ENCODE measurements around the gene FAM199X.
A peak's percentile ranks its signal among the peaks of the same experiment; 100 is the strongest.

FAM199X gene

DNA sequence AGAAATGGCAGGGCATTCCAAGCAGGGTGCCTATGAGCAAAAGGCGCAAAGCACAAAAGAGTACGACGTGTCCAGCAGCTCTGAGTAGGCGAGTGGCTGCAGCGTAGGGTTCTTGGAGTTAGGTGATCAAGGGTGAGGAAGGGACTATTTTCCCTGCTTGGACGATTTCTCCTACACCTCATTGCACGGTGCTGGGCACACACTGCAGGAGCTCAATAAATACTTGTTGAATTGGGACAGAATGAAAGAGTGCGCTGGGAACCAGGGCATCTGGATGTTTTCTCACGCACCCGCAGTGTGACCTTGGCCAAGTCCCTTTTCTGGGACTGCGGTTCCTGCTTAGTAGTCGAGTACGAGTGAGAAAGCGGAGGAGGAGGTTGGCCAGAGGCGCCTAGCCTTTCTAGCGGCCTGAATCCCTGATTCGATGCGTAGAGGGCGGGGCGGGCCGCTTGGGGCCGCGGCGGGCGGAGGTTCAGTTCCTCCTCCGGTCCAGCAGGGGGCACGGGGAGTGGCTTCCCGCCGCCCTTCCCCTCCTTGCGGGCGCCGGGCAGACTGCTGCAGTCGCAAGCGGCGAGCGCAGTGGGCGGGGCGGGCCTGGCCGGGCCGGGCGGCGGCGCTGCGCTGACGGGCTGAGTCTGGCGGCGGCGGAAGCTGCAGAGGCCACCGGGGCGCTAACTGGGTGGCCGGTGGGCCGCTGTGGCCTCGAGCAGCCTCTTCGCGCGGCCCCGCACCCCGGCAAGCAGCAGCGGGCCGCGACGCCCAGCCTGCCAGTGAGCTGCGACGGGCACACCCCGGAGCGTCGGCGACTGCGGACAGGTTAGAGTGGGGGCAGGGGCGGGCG, at the start of gene FAM199X:
Gene FAM199X, plus strand, starts transcription at position 560 of the 841 bp plus-strand sequence. CDS start 333 bp downstream, outside the sequence.
- DNase-seq, result peak; percentile 82 to 88

DNA sequence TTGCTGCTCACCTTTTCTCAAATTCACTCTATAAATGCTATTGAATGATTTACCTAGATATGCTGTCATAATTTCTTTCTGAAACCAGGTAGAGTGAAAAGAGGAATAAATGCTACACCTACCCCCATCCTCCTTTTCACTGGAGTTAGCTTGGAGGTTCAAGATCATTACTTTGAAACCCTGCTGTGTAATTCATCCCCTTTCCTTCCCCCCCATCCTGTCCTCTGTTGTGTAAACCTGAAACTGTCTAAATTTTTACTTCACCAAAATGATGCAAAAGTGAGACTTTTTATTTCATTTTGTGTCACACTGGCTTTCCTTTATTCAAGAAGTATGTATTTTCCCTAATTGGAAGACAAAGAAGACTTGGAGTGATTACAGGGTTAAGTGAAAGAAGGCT, 48.5 kb upstream of the FAM199X start:
- DNase-seq, result no peak

DNA sequence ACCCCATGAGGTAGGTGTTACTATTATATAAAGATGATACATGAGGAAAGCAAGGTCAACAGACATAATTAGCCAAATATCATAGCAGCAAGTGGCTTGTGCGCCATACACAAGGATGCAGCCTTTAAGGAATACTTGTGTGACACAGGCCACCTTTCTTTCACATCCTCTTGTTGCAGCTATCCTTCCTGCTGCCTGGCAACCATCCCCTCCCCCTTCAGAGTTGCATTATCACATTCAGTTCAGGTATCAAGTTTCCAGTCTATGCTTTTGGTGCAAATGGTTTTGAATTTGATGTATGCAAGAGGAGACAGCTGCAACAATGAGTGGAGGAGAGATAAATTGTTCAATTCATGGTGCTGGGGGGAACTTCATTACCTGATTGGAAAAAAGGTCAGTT, 47.5 kb upstream of the FAM199X start:
- DNase-seq, result no peak

DNA sequence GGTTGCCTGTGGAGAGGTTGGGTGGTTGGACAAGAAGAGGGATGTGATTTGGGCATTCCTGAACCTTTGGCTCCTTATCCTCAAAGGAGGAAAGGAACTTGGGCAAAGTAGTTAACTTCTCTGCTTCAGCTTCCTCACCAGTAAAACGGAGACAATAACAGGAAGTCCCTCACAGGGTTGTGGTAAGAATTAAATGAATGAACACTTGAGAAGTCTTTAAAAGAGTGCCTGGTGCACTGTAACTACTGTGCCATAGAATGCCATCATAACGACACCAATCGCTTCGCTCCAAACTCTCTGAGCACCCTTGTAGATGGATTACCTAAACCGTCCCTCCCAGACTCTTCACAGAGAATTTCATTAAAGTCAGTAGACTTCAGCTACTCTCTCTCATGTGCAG, 43.4 kb upstream of the FAM199X start:
- no peak for DNase-seq

DNA sequence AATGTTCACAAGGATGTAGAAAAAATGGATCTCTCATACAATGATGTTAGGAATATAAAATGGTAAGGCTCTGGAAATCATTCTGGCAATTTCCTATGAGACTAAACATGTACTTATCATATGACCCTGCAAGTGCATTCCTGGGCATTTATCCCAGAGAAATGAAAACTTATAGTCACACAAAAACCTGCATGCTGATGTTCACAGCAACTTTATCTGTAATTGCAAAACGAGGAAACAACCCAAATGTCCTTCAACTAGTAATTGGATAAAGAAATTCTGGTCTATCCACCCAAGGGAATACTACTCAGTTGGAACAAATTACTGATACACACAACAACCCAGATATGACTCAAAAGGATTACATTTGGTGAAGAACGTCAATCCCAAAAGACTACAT, 39.4 kb upstream of the FAM199X start:
- no peak for DNase-seq

DNA sequence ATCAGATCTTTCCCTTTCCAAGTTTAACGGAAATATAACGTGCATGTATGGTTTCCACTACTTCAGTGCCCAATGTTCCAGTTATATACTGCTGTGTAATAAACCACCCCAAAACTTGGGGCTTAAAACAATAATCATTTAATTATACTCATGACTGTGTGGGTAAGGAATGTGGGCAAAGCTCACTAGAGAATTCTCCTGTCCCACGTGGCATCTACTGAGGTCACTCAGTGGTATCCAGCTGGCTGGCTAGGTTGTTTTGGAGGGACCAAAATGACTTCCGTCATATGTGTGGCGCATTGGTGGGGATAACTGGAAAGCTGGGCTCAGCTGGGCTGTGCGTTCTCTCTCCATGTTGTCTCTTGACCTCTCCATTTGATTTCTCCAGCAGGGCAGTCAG, 35.4 kb upstream of the FAM199X start:
- no peak for DNase-seq

DNA sequence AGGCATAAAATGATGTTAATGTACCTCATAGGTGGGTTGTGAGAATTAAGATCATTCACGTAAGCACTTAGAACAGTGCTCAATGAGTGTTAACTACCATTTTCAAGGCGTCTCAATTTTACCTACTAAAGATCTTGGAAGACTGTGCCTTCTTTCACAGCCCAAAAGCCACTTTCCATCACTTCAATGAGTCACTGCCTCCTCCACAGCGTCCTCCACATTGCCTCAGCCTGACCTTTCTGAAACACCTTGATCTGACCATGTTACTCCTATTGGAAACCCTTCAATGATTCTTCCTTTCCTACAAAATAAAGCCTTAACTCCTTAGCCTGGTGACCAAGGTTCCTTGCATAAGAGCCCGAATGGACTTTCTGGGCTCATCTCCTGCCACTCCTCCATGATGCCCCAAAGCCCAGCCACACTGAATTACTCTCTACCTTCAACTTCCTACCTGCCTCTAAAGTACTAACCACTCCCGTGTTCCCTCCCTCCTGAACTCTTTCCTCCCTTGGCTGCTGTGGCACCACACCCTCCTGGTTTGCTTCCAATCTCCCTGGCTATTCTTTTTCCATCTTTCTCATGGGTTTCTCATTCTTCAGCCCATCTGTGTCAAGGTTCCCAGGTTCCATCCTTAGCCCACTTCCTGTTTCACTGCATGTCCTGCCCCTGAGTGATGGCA, 31.5 kb upstream of the FAM199X start:
- no peak for DNase-seq

DNA sequence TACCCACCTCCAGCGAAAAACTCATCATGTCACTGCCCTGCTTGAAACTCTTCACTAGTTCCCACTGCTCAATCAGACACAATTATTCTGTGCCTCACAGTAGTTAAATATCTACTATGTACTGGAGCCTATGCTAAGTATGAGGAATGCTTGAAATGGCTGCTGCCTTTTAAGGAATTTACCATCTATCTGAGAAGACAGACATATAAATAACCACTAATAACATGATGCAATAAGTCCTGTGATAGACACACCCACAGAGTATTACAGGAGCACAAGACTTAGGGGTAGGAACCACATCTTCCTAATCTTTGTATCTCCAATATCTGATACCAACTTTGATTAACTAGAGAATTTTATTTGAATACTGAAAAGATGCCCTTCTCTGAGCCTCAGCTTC, 30.6 kb upstream of the FAM199X start:
- peak in 1 of 2 donors; percentile 2 for DNase-seq

DNA sequence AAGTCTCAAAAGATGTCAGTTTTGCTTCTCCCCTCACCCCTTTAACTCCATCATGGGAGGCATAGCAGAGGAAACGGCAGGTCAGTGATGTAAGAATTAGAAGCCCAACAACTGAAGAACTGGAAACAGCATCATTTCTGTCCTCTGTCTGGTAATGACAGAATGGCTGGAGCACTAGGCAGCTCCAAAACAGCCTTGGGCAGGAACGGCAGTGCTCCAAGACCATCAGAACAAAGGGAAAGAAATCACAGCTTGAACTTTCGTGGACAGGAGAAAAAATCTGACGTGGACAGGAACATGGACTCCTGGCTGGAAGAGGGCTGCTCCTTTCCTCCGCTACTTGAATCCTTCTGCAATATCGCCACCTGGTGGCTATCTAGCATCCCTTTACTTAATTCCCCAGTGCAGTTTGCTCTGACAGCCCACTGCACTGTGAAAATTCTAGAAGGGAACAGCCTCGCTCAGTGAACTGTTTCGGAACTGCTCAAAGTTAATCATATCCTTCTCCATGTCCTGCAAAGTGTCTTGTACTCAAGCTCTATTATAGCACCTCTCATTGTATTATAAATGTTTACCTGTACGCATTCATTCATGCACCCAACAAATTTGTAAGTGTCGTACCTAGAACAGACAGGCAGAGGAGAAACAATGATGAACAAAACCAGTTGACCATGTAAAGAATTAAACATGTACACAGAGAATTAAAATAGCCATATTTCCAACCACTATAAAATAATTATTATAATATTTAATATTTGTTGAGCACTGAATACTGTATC, 29.8 kb upstream of the FAM199X start:
- DNase-seq, result peak; percentile 57 to 64

DNA sequence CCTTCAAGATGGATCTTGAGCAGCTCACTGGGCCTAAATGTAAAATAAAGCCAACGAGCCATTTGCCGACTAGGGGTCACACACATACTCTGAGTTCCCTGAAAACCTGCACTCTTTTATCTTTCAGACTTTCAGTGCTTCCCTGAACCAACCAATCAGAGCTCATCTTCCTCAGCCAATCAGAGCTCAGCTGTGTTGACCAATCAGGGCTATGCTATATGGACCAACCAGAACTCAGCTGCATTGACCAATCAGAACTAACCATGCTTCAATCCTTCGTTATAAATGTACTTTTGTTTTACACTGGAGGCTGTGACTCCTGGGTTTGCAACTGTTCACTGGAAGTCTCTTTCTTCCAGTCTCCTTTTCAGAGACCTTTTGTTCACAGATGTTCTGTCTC, 28.8 kb upstream of the FAM199X start:
- no peak for DNase-seq

DNA sequence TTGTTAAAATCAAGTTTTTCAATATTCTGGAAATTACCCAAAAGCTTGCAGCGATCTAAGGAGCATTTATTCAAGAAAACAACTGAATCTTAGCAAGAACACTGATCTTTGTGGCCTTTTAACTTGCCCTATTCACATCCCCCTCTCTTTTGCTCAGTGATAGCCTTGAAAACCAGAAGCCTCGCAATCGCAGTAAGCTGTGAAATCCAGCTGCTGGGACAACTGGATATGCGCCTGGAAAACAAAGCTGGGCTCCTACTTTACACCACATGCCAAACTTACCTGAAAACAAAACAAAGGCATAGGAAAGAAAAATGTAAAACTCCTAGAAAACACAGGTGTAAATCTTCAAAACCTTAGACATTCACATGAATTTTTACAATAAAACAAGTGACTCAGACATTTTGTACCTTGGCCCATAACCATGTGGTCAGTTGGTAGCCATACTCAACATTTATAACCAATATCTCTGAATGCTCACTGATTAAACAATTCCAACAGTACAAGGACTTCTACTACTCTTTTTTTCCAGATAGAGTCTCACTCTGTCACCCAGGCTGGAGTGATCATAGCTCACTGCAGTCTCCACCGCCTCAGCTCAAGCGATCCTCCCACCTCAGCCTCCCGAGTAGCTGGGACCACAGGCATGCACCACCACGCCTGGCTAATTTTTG, 25.0 kb upstream of the FAM199X start:
- no peak for DNase-seq

DNA sequence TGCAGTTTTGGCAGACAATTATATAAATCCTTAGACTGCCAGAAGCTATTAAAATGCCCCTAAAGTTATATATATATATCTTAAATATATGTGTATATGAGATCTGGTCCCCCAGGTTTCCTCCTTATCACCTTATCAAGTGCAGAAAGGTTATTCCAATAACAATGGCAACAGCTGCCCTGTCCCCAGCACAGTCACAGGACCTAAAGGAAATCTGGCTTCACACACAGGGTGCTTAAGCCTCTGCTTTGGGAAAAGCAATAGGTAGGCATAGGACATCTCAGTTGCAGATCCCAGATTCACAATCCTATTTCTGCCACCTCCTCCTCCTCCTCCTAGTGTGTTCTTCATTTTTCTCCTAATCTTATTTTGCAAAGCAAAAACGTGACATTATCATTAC, 15.2 kb upstream of the FAM199X start:
- DNase-seq, result no peak

DNA sequence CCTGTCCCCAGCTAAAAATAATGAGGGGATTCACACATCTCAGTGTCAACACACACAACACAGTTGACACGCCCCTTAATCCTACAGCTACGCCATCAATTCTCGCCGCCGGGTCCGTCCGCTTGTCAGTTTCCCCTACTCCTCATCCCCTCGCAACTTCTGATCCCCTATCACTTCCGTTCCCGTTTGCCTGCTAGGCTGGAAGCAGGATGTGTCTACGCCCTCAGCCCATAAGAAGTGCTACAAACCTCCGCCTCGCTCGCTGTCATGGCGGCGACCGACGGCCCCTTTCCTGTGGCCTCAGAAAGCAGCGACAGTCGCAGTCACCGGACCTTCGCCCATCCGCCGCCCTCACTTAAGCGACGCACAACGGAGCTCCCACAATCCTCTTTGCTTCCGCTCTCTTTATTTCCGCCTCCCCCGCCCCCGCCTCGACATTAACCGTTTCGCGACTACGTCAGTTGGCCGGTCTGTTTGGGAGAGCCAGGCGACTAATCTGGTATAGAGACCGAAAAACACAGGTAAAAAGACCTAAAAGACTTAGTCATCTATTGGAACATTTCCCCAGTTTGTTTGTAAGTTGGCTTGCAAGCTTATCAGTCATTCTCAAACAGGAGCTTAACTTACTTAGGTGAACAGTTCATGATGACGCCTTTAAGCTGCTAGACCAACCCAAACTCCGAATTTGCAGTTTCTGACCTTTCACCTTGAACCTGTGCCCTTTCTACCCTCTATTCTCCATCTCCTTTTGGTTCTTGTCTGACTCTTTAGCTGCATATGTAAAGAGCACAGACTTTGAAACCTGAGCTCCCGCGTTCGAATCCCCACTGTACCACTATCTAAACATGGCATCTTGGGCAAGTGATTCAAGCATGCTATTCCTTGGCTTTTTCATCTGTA, 9.4 kb upstream of the FAM199X start, which contains the start of gene SLC25A53:
Gene SLC25A53, minus strand, starts transcription at position 380 of the 900 bp plus-strand sequence. CDS start 51,752 bp downstream, outside the sequence.
- DNase-seq, result peak; percentile 79 to 81

DNA sequence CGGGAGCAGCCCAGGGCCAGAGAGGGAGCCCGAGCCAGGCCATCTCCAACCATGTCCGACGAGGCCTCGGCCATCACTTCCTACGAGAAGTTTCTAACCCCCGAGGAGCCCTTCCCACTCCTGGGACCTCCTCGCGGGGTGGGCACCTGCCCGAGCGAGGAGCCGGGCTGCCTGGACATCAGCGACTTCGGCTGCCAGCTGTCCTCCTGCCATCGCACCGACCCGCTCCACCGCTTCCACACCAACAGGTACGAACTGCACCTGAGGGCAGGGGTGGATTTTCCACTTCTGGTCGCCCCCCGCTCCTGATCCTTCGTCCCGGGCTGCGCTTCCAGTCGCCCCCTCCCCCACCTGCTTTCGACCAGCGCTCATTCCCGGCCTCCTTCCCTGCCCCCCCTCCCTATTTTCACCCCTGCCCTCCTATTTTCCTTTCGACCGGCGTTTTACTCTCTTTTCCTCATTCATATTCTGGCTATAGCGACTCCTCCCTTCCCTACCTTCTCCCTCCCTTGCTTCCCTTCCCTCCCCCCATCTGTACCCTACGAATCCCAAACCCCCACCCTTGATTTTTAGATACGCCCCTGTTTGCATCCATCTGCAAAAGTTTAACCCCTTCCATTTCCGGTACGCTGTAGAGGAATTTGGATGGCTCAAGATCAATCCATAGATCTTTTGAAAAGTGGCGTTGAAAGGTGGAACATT, 633 bp downstream of the FAM199X start:
- DNase-seq, result no peak

DNA sequence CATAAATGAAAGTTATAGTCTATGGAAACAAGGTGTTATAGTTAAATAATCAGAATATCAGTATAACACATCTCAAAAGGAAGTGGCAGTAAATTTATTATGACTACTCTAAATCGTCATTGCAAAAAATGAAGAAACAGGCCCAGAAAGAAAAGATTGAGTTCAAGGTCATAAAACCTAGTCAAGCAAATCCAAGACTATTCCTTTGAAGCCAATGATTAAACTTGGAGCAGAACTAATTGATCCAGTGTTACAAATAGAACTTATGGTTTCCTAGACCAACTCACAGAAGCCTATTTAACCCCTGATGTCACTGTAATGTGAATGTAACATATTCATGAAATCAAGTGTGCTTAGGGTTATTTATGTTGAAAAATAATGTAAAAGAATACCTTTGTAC, 1.9 kb downstream of the FAM199X start:
- no peak for DNase-seq

DNA sequence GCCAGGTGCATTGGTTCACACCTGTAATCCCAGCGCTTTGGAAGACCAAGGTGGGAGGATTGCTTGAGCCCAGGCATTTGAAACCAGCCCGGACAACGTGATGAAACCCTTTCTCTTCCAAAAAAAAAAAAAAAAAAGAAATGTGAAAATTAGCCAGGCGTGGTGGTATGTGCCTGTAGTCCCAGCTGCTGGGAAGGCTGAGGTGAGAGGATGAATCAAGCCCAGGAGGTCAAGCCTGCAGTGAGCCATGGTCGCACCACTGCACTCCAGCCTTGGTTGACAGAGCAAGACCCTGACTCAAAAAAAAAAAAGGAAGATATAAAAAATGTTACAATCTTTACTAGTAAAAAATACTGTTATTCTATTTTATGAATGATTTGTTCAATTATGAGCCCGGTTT, 5.9 kb downstream of the FAM199X start:
- DNase-seq, result no peak

DNA sequence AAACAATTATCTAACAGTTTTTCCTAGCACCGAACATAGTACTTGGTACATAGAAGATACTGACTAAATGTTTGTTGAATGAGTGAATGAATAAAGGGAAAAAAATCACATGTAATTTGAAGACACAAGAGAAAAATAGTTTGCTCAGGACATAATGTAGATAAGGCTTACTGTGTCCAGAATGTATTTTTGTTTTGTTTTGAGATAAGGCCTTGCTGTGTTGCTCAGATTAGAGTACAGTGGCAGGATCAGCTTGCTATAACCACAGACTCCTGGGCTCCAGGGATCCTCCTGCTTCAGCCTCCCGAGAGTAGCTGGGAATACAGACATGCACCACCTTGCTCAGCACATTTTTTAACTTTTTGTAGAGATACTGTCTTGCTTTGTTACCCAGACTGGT, 6.5 kb downstream of the FAM199X start:
- DNase-seq, result no peak

DNA sequence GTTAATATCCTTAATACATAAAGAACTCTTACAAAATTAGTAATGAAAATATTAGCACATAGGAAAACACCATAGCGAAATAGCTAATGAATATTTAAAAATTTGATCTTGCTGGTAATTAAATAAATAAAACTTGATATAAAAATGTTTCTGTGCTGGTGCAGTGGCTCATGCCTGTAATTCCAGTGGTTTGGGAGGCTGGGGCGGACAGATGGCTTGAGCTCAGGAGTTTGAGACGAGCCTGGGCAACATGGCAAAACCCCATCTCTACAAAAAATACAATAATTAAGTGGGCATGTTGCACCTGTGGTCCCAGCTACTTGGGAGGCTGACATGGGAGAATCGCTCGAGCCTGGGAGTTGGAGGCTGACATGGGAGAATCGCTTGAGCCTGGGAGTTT, 7.6 kb downstream of the FAM199X start:
- DNase-seq, result no peak

DNA sequence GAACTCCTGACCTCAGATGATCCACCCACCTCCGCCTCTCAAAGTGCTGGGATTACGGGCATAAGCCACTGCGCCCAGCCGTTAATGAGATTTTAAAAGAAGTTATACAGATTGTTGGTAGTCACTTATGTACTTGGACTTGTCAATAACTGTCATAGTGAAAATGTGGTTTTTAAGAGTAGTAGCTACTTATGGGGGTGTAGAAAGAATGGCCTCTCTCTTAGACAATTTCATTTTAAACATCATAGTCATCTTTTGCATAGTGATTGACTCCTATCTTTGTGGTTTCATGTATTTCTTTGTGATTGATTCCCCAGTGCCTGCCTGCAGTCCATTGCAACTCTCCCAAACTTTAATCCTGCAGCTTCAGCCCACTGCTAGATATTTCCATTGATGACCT, 17.4 kb downstream of the FAM199X start:
- DNase-seq, result no peak

DNA sequence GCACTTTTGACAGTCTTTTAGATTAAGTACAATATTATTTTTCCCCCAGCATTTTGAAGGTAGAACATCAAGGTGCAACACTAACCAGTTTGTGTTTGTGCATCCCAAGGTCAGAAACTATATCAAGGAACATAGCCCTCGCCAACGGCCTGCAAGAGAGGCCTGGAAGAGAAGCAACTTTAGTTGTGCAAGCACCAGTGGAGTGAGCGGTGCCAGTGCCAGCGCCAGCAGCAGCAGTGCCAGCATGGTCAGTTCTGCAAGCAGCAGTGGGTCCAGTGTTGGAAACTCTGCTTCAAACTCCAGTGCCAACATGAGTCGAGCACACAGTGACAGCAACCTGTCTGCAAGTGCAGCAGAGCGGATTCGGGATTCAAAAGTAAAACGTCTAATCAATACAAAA, 21.7 kb downstream of the FAM199X start:
- DNase-seq, result no peak

DNA sequence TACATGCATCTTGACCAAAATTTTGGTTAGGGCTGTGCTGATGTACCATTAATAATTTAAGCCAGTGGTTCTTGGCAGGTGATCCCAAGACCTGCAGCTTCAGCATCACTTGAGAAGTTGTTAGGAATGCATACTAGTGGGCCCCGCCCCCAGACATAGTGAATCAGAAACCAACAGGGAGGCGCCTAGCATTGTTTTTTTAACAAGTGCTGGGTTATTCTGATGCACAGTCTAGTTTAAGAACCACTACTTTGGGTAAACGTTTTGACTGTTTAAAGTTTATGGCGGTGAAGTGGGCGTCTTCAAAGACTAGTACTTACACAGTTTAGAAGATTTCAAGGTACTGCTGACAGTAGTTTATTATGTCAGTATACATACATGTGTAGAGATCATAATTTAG, 23.6 kb downstream of the FAM199X start:
- DNase-seq, result no peak
